GM19397 (cell line): ENCODE results near the gene TLE7.

Source experiments
- ATAC-seq: cut with Tn5 transposase; IDR thresholded peaks from one replicate; pipeline ENCODE4 v1.9.1; 2021; ENCODE audit warnings: mild to moderate bottlenecking, moderate library complexity; ENCODE audit not compliant: unreplicated experiment

The TLE7 gene

GRCh38 chr16:71449020-71449419, 7.2 kb upstream of the TLE7 start:
- ATAC-seq, result no peak

- ATAC-seq, result no peak
Measured at GRCh38 chr16:71448274-71448866, 6.5 kb upstream of the TLE7 start.

- no peak for ATAC-seq
Measured at GRCh38 chr16:71443714-71444113, 1.9 kb upstream of the TLE7 start.

GRCh38 chr16:71441348-71442050, 355 bp downstream of the TLE7 start:
- no peak for ATAC-seq

GRCh38 chr16:71440669-71441347, 1.0 kb downstream of the TLE7 start:
- no peak for ATAC-seq

- no peak for ATAC-seq
Measured at GRCh38 chr16:71439523-71439922, 2.3 kb downstream of the TLE7 start.

GRCh38 chr16:71436473-71436872, 5.4 kb downstream of the TLE7 start:
- ATAC-seq, result no peak

- ATAC-seq, result no peak
Measured at GRCh38 chr16:71432906-71433305, 8.9 kb downstream of the TLE7 start.

- no peak for ATAC-seq
Measured at GRCh38 chr16:71431991-71432390, 9.9 kb downstream of the TLE7 start.

- no peak for ATAC-seq
Measured at GRCh38 chr16:71431176-71431575, 10.7 kb downstream of the TLE7 start.

- no peak for ATAC-seq
Measured at GRCh38 chr16:71430744-71431143, 11.1 kb downstream of the TLE7 start.

GRCh38 chr16:71429581-71429980, 12.3 kb downstream of the TLE7 start:
- no peak for ATAC-seq

- ATAC-seq, result no peak
Measured at GRCh38 chr16:71428883-71429282, 13.0 kb downstream of the TLE7 start.

GRCh38 chr16:71428385-71428784, 13.5 kb downstream of the TLE7 start:
- no peak for ATAC-seq

- ATAC-seq, result no peak
Measured at GRCh38 chr16:71426880-71427615, 14.8 kb downstream of the TLE7 start.

- no peak for ATAC-seq
Measured at GRCh38 chr16:71426069-71426879, 15.6 kb downstream of the TLE7 start.

GRCh38 chr16:71425746-71426068, 16.1 kb downstream of the TLE7 start:
- no peak for ATAC-seq

- ATAC-seq, result no peak
Measured at GRCh38 chr16:71424626-71425025, 17.2 kb downstream of the TLE7 start.

GRCh38 chr16:71423865-71424264, 18.0 kb downstream of the TLE7 start:
- ATAC-seq, result no peak

GRCh38 chr16:71423016-71423415, 18.8 kb downstream of the TLE7 start:
- no peak for ATAC-seq

- no peak for ATAC-seq
Measured at GRCh38 chr16:71421911-71422310, 19.9 kb downstream of the TLE7 start.
